ENCODE measurements around the gene C19orf25.

DNA sequence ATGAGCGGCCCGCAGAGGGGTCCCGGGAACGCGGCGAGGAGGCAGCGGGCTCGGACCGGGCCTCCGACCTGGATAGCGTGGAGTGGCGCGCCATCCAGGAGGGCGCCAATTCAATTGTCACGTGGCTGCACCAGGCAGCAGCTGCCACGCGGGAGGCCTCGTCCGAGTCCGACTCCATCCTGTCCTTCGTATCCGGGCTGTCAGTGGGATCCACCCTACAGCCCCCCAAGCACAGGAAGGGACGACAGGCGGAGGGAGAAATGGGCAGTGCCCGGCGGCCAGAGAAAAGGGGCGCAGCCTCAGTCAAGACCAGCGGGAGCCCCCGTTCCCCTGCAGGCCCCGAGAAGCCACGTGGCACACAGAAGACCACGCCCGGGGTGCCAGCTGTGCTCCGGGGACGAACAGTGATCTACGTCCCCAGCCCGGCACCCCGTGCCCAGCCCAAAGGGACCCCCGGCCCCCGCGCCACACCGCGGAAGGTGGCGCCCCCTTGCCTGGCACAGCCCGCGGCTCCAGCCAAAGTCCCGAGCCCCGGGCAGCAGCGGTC lies 10.7 kb downstream of the C19orf25 start:
- no peak for TF ChIP-seq POLR2A (IDR thresholded peaks at IDR 0.05; ENCODE audit: low read depth, low read length)
- no peak for TF ChIP-seq TAF1 (IDR thresholded peaks at IDR 0.05; ENCODE audit: low read depth, low read length)
- no peak for TF ChIP-seq POLR2AphosphoS5 (IDR thresholded peaks at IDR 0.05; ENCODE audit: low read depth, low read length)
- TF ChIP-seq POU2F2 (IDR thresholded peaks at IDR 0.05; ENCODE audit: low read depth, low read length) = no peak
- TF ChIP-seq SPI1 (IDR thresholded peaks at IDR 0.05; ENCODE audit: low read depth, low read length) = no peak
